K562 (cell line): ENCODE results near the gene AURKB. TPM values are rescaled to one million over a fixed set of nuclear protein-coding genes. Genes with fewer than 3 reads are reported as not detected.

Experiments used
- CC2D1A ChIP-seq: fragments of 450-650 bp; IDR thresholded peaks from 2 replicates; pipeline ENCODE4 v1.6.1; 2017; ENCODE audit warnings: mild to moderate bottlenecking
- FOXP4 ChIP-seq: sonication (generic); formaldehyde crosslinking; IDR thresholded peaks from 2 replicates; pipeline ENCODE4 v1.8.0; 2022; ENCODE audit warnings: mild to moderate bottlenecking, missing genetic modification reagents, borderline replicate concordance
- HNRNPLL ChIP-seq: fragments of 200-400 bp; formaldehyde crosslinking; IDR thresholded peaks from 2 replicates; pipeline ENCODE4 v1.6.1; 2017; ENCODE audit warnings: low read length, low read depth, mild to moderate bottlenecking; ENCODE audit not compliant: poor library complexity, severe bottlenecking
- PRDM10 ChIP-seq: fragments of 450-650 bp; IDR thresholded peaks from 2 replicates; pipeline ENCODE4 v1.6.1; 2018; ENCODE audit not compliant: partially characterized antibody
- TFAM ChIP-seq: fragments of 250-450 bp; sonication (Bioruptor Pico); conservative IDR thresholded peaks from 2 replicates; pipeline ENCODE4 v1.5.0; 2021; ENCODE audit warnings: mild to moderate bottlenecking, moderate library complexity
- TRIM28 ChIP-seq: fragments of 450-650 bp; IDR thresholded peaks from 2 replicates; pipeline ENCODE4 v1.6.1; 2017
- ZNF589 ChIP-seq: fragments of 200-800 bp; sonication (Bioruptor generic); IDR thresholded peaks from 2 replicates; pipeline ENCODE4 v1.6.1; 2016; ENCODE audit warnings: low read depth, missing genetic modification characterization, missing compliant biosample characterization
- ZNF766 ChIP-seq: fragments of 200-800 bp; sonication (Bioruptor generic); conservative IDR thresholded peaks from 2 replicates; pipeline ENCODE4 v1.6.1; 2016; ENCODE audit warnings: missing genetic modification characterization, missing compliant biosample characterization
- ZNF79 ChIP-seq: fragments of 250-450 bp; sonication (Bioruptor Pico); IDR thresholded peaks from 2 replicates; pipeline ENCODE4 v1.4.0; 2020; ENCODE audit warnings: low read depth, mild to moderate bottlenecking, moderate library complexity
- polyA plus RNA-seq, 8 experiments: library from polyadenylated mRNA; depleted of rRNA in 4 of 8; stranded (reverse) in 5 of 8; unstranded in 3 of 8; fragments of >200 nt; fragmentation: Nextera tagmentation in 2 of 8; fragmentation: Illumina TruSeq in 1 of 8; extraction: Ambion mirVana in 2 of 8; extraction: Trizol in 1 of 8; gene quantifications; 2 replicates each; pipeline versions ENCODE4 v1.2.1 to v1.2.3, GENCODE V29; 2011 to 2014; ENCODE audit warnings: inconsistent platforms in 1 of 8, missing spikeins in 1 of 8
- total RNA-seq, 7 experiments: library from RNA; depleted of rRNA in 6 of 7; stranded (reverse); fragments of >200 nt in 6 of 7; fragmentation: Illumina TruSeq in 2 of 7; extraction: Trizol in 2 of 7; gene quantifications; 2 replicates each; pipeline versions ENCODE4 v1.2.1 to v1.2.3, GENCODE V29; 2011 to 2021; ENCODE audit warnings: low replicate concordance in 1 of 7
- TF ChIP-seq, protein P1 (sequence below), 3 experiments: IDR thresholded peaks in 2 of 3; conservative IDR thresholded peaks in 1 of 3; 2 replicates each; pipeline ENCODE4 v1.5.1; 2011 to 2012; ENCODE audit warnings: low read length in 3 of 3, mild to moderate bottlenecking in 3 of 3, control low read depth in 2 of 3, improper control_type of control experiment in 1 of 3, inconsistent platforms in 1 of 3, low read depth in 1 of 3, mixed read lengths in 1 of 3, moderate library complexity in 1 of 3; ENCODE audit not compliant: insufficient read depth in 2 of 3
- TF ChIP-seq, protein P2 (sequence below): fragments of 450-650 bp; IDR thresholded peaks from 2 replicates; pipeline ENCODE4 v1.6.1; 2016; ENCODE audit warnings: missing biosample characterization, missing genetic modification characterization
- TF ChIP-seq, protein P3 (sequence below): fragments of 250-450 bp; sonication (Bioruptor Pico); IDR thresholded peaks from 2 replicates; pipeline ENCODE4 v1.5.0; 2022; ENCODE audit warnings: mild to moderate bottlenecking
- TF ChIP-seq, protein P4 (sequence below): fragments of 250-450 bp; sonication (Bioruptor Pico); IDR thresholded peaks from 2 replicates; pipeline ENCODE4 v1.5.1; 2021; ENCODE audit warnings: mild to moderate bottlenecking

Gene AURKB
- total and polyA plus RNA-seq, 9 of the 15 experiments (the other 6 are each of a cell fraction or from before 2014, with no cell fraction given), result 27.2 to 114 (median 74.8) TPM

DNA sequence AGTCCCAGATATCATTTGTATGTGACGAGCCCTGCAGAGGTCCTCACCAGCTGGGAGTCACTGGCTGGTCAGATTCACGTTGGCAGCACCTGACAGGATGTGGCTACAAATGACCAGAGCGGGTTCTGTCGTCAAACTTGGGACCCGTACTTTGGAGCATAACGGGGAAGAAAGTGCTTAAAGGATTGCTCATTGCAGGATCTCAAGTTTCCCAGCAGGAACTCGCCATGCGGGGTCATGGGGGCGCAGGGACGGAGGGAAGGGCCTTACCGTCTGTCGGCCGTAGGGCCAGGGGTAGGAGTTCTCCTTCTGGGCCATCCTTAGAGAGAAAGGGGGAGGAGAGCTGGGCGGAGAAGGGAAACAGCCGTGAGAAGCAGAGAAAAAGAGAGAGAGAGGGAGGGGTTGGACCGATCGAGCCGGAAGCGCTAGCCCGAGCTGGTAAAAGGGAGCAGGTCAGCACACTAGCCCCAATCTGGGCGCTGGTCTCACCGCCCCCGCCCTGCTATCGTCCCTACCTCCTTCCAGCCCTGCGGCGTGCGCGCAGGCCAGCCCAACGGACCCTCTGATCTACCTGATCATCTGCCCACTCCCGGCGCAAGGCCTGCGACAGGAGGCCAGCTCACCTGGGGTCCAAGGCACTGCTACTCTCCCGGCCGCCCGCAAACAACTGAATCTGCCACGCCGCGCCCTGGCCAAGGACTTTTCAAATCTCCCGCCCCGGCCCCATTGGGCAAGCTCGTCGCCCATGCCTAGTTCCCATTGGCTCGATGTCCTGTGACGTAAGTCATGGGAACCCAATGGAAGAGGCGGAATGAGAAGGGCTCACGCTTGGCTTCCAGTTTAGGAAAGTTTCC is at the start of gene AURKB (continued):
- no peak for TF ChIP-seq FOXP4
- TF ChIP-seq, protein P1, sequence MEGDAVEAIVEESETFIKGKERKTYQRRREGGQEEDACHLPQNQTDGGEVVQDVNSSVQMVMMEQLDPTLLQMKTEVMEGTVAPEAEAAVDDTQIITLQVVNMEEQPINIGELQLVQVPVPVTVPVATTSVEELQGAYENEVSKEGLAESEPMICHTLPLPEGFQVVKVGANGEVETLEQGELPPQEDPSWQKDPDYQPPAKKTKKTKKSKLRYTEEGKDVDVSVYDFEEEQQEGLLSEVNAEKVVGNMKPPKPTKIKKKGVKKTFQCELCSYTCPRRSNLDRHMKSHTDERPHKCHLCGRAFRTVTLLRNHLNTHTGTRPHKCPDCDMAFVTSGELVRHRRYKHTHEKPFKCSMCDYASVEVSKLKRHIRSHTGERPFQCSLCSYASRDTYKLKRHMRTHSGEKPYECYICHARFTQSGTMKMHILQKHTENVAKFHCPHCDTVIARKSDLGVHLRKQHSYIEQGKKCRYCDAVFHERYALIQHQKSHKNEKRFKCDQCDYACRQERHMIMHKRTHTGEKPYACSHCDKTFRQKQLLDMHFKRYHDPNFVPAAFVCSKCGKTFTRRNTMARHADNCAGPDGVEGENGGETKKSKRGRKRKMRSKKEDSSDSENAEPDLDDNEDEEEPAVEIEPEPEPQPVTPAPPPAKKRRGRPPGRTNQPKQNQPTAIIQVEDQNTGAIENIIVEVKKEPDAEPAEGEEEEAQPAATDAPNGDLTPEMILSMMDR (IDR thresholded peaks at IDR 0.05 in 2 of 3, conservative IDR thresholded peaks at IDR 0.05 in 1 of 3; ENCODE audit: insufficient read depth in 2 of 3, low read depth in 1 of 3, low read length in 3 of 3), result no peak
- peak; percentile 65 for TF ChIP-seq HNRNPLL
- TF ChIP-seq TRIM28, result no peak
- no peak for TF ChIP-seq ZNF766 (CRISPR knock-in tag)
- TF ChIP-seq ZNF79 (CRISPR knock-in tag), result no peak
- no peak for TF ChIP-seq ZNF589
- TF ChIP-seq, protein P2, sequence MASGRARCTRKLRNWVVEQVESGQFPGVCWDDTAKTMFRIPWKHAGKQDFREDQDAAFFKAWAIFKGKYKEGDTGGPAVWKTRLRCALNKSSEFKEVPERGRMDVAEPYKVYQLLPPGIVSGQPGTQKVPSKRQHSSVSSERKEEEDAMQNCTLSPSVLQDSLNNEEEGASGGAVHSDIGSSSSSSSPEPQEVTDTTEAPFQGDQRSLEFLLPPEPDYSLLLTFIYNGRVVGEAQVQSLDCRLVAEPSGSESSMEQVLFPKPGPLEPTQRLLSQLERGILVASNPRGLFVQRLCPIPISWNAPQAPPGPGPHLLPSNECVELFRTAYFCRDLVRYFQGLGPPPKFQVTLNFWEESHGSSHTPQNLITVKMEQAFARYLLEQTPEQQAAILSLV, result no peak
- peak; percentile 69; the same call in 1 of the 2 replicates for TF ChIP-seq CC2D1A
- TF ChIP-seq, protein P3, sequence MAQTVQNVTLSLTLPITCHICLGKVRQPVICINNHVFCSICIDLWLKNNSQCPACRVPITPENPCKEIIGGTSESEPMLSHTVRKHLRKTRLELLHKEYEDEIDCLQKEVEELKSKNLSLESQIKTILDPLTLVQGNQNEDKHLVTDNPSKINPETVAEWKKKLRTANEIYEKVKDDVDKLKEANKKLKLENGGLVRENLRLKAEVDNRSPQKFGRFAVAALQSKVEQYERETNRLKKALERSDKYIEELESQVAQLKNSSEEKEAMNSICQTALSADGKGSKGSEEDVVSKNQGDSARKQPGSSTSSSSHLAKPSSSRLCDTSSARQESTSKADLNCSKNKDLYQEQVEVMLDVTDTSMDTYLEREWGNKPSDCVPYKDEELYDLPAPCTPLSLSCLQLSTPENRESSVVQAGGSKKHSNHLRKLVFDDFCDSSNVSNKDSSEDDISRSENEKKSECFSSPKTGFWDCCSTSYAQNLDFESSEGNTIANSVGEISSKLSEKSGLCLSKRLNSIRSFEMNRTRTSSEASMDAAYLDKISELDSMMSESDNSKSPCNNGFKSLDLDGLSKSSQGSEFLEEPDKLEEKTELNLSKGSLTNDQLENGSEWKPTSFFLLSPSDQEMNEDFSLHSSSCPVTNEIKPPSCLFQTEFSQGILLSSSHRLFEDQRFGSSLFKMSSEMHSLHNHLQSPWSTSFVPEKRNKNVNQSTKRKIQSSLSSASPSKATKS, result no peak
- no peak for TF ChIP-seq PRDM10
- TF ChIP-seq, protein P4, sequence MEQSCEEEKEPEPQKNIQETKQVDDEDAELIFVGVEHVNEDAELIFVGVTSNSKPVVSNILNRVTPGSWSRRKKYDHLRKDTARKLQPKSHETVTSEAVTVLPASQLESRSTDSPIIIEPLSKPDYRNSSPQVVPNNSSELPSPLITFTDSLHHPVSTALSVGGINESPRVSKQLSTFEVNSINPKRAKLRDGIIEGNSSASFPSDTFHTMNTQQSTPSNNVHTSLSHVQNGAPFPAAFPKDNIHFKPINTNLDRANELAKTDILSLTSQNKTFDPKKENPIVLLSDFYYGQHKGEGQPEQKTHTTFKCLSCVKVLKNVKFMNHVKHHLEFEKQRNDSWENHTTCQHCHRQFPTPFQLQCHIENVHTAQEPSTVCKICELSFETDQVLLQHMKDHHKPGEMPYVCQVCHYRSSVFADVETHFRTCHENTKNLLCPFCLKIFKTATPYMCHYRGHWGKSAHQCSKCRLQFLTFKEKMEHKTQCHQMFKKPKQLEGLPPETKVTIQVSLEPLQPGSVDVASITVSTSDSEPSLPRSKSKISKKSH (CRISPR knock-in tag), result no peak
- TF ChIP-seq TFAM (CRISPR knock-in tag), result no peak
